Epidermal melanocyte (primary cell): Measurements from ENCODE around the gene RRAS2.

Source experiments
- DNase-seq: peaks from one replicate; pipeline ENCODE4 v3.0.0; 2011; ENCODE audit warnings: low spot score; ENCODE audit not compliant: insufficient read length

Gene RRAS2

DNA sequence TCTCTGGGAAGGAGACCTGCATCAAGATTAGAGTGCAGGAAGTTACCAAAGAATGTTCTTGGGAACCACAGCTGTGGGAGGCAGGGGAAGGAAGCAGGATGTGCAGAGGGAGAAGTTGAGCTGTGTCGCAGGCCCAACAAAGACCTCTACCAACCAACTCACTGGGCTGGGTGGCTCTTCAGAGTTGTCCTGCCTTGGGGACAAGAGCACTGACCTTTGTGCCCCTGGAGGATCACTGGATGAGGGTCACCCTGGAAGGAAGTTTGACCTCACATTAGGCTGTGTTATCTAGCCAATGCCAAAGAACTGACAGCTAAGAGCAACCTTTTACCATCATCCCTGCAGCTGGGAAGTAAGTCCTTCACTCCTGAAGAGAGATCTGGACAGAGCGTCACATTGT, 130.6 kb downstream of the RRAS2 start:
- no peak for DNase-seq
